ENCODE data around the gene CYP4A11. TPM values are rescaled to one million over a fixed set of nuclear protein-coding genes. Genes with fewer than 3 reads are reported as not detected.
"Not testable (repeated sequence)": the region's sequence is repeated elsewhere in the genome, so short reads cannot be mapped to it uniquely, and the experiment has no call there.

CYP4A11 gene
- total RNA-seq, 1 experiment from 2014 or later, result not detected

- H4K91ac ChIP-seq (ENCODE audit: insufficient read length, low read depth, low read length), result no peak overlapping the region
- H3K4me3 Mint-ChIP-seq, result no peak overlapping the region
- H2BK20ac ChIP-seq (ENCODE audit: low read depth, low read length, poor library complexity, severe bottlenecking), result no peak overlapping the region
- H3K9ac ChIP-seq (ENCODE audit: extremely low read depth, insufficient read length, low read length), result no peak overlapping the region
- H4K8ac ChIP-seq (replicated peaks; ENCODE audit: insufficient read length, low read depth, low read length), result no peak overlapping the region
- no peak overlapping the region for H2AK5ac ChIP-seq (ENCODE audit: insufficient read length, low read length)
- H3K27ac ChIP-seq (ENCODE audit: insufficient read length, low read depth, low read length), result no peak overlapping the region
- no peak overlapping the region for H3K4me2 ChIP-seq (ENCODE audit: insufficient read depth, insufficient read length, low read length)
- no peaks in the 10 kb centered on the region for H3K79me1 ChIP-seq (ENCODE audit: insufficient read depth, low read depth, low read length, poor library complexity, severe bottlenecking)
- peak overlapping the region in 1 of 3 experiments; percentile 39; a peak in 1 of 7 replicates for H3K27ac Mint-ChIP-seq
- H2BK12ac ChIP-seq (ENCODE audit: insufficient read length, low read depth, low read length), result no peak overlapping the region
- no peak overlapping the region for H3K23ac ChIP-seq (ENCODE audit: insufficient read length, low read depth, low read length)
- H2AFZ ChIP-seq (ENCODE audit: low read length), result no peak overlapping the region
- no peaks in the 10 kb centered on the region for H3K27me3 Mint-ChIP-seq (ENCODE audit: low read depth)
- no peak overlapping the region for H3K56ac ChIP-seq (ENCODE audit: insufficient read length, low read depth, low read length)
- no peaks in the 10 kb centered on the region for H3K79me2 ChIP-seq (ENCODE audit: insufficient read depth, low read length)
- H3K14ac ChIP-seq (ENCODE audit: insufficient read depth, low read length), result no peak overlapping the region
- no peak for TF ChIP-seq CTCF (conservative IDR thresholded peaks at IDR 0.05)
- H2BK120ac ChIP-seq (ENCODE audit: low read depth, low read length, poor library complexity, severe bottlenecking), result no peak overlapping the region
- H3K9me3 Mint-ChIP-seq, result no peaks in the 10 kb centered on the region; a peak in 2 of 5 replicates
- peaks cover 0 to 2% (median 0%) of the 10 kb centered on the region in 3 experiments; a peak in 2 of 7 replicates for H3K36me3 Mint-ChIP-seq (ENCODE audit: insufficient read depth in 1 of 3, low read depth in 3 of 3)
- H3T11ph ChIP-seq (ENCODE audit: low read length), result no peak overlapping the region
- H3K27me3 ChIP-seq (ENCODE audit: insufficient read depth, low read length), result no peaks in the 10 kb centered on the region
- no peak for DNase-seq
- no peak overlapping the region for H3K18ac ChIP-seq (ENCODE audit: insufficient read length, low read depth, low read length)
- no peaks in the 10 kb centered on the region for H3K23me2 ChIP-seq (ENCODE audit: insufficient read length, low read depth, low read length, poor library complexity, severe bottlenecking)
- no peaks in the 10 kb centered on the region for H3K9me3 ChIP-seq (ENCODE audit: control insufficient read depth, low read depth, low read length)
- no peak overlapping the region for H2BK5ac ChIP-seq (ENCODE audit: insufficient read length, low read length)
- WGBS (ENCODE audit: extremely low coverage, insufficient read length, low lambda C conversion rate), result no CpG with 5 or more reads among the region's 5 CpGs
- H3K4ac ChIP-seq (ENCODE audit: low read depth, low read length), result no peak overlapping the region
- peaks cover 2% of the 10 kb centered on the region; the same call in 1 of the 2 replicates for H3K4me1 ChIP-seq (ENCODE audit: insufficient read depth, low read length)
- H4K5ac ChIP-seq (ENCODE audit: insufficient read length, low read depth, low read length), result no peak overlapping the region
- peaks cover 26 to 28% of the 10 kb centered on the region in 2 experiments for H3K4me1 Mint-ChIP-seq
- H2BK15ac ChIP-seq (ENCODE audit: low read depth, low read length), result no peak overlapping the region
- H4K20me1 ChIP-seq (ENCODE audit: control insufficient read depth, insufficient read depth, insufficient read length), result no peaks in the 10 kb centered on the region
Measured at GRCh38 chr1:46948629-46949416, 7.5 kb upstream of the CYP4A11 start.

DNA sequence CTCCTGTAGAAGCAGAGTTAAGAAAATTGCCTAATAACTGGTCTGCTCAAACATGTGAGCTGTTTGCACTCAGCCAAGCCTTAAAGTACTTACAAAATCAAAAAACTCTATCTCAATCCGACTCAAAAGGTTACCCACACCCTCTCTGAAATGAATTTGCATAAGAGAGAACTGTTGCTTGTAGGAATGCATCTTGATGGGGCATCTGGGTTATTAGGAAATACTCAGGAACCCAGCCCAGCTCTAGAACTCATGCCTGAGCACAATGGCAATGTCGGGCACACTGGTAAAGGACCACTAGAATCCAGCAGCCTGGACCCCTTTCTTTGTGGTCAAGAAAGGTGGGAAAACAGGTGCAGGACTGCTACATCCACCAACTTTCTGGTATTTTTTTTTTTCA is 6.4 kb upstream of the CYP4A11 start:
- H2AFZ ChIP-seq (ENCODE audit: low read length); H3K4ac ChIP-seq (ENCODE audit: low read depth, low read length); H2BK12ac ChIP-seq (ENCODE audit: insufficient read length, low read depth, low read length); H3K9me3 ChIP-seq (ENCODE audit: control insufficient read depth, low read depth, low read length); H4K20me1 ChIP-seq (ENCODE audit: control insufficient read depth, insufficient read depth, insufficient read length); H3K27ac ChIP-seq (ENCODE audit: insufficient read length, low read depth, low read length); H3K23me2 ChIP-seq (ENCODE audit: insufficient read length, low read depth, low read length, poor library complexity, severe bottlenecking); H2BK20ac ChIP-seq (ENCODE audit: low read depth, low read length, poor library complexity, severe bottlenecking); H3K9me3 Mint-ChIP-seq; H2BK15ac ChIP-seq (ENCODE audit: low read depth, low read length); H3K23ac ChIP-seq (ENCODE audit: insufficient read length, low read depth, low read length); H3K79me1 ChIP-seq (ENCODE audit: insufficient read depth, low read depth, low read length, poor library complexity, severe bottlenecking); H3K9ac ChIP-seq (ENCODE audit: extremely low read depth, insufficient read length, low read length); H3K79me2 ChIP-seq (ENCODE audit: insufficient read depth, low read length); H4K5ac ChIP-seq (ENCODE audit: insufficient read length, low read depth, low read length); H3K4me1 ChIP-seq (ENCODE audit: insufficient read depth, low read length); H2AK5ac ChIP-seq (ENCODE audit: insufficient read length, low read length); H3K56ac ChIP-seq (ENCODE audit: insufficient read length, low read depth, low read length); H3K27me3 Mint-ChIP-seq (ENCODE audit: low read depth); H2BK5ac ChIP-seq (ENCODE audit: insufficient read length, low read length); H3K36me3 Mint-ChIP-seq (ENCODE audit: insufficient read depth in 1 of 3, low read depth in 3 of 3); H4K8ac ChIP-seq (replicated peaks; ENCODE audit: insufficient read length, low read depth, low read length); H4K91ac ChIP-seq (ENCODE audit: insufficient read length, low read depth, low read length); H2BK120ac ChIP-seq (ENCODE audit: low read depth, low read length, poor library complexity, severe bottlenecking); H3K4me3 Mint-ChIP-seq; H3K4me2 ChIP-seq (ENCODE audit: insufficient read depth, insufficient read length, low read length); DNase-seq; H3K27me3 ChIP-seq (ENCODE audit: insufficient read depth, low read length); H3T11ph ChIP-seq (ENCODE audit: low read length); H3K18ac ChIP-seq (ENCODE audit: insufficient read length, low read depth, low read length); H3K14ac ChIP-seq (ENCODE audit: insufficient read depth, low read length); H3K27ac Mint-ChIP-seq: not testable (repeated sequence)
- H3K4me1 Mint-ChIP-seq, result peaks cover 26% of the 10 kb centered on the region in 2 experiments
- WGBS (ENCODE audit: extremely low coverage, insufficient read length, low lambda C conversion rate), result no CpG with 5 or more reads among the region's 2 CpGs
